Measurements from ENCODE around the gene BIRC7.

Gene BIRC7

DNA sequence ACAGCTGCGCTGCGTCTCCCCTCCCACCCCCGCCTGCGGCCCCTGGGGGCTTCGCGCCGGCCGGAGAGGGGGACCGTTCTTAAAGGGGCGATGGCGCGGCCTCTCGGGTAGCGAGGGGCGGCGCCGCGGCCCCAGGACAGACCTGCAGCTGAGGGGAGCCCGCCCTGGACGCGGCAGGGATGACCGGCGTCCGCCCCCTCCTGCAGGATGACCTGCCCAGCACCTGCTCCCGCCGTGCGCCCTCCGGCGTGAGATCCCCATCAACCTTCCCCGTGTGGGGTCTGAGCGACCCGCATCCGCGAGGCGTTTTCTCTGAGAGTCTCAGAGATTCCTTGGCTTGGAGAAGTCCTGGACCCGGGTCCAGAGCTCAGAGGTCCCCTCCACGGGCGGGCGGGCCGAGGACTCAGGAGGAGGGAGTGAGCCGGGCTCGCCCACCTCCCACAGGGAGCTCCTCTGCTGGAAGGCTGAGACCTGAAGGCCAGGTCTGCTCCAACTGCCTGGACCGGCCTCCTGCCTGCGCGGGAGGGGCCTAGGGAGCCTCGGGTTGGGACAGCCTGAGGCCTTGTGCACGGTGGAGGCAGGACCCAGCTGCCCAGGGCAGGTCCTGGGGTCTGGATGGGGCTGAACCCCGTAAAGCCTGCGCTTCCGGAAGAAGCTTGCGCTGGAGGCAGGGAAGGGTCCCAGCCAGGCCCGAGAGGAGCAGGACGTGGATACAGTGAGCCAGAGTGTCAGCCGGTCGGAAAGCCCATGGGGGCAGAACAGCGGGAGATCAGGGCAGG is 19.1 kb downstream of the BIRC7 start:
- peak overlapping the region; percentile 43 for H3K4me3 ChIP-seq (ENCODE audit: insufficient read depth, low read depth, low read length)
- no peak overlapping the region for H3K27ac ChIP-seq (ENCODE audit: insufficient read depth, low read depth, low read length, poor library complexity, severe bottlenecking)
- 5% methylated on average over 56 of the region's 56 CpGs for WGBS, 2 experiments
- peaks cover 18% of the 10 kb centered on the region for H3K4me1 ChIP-seq (ENCODE audit: control insufficient read depth, insufficient read depth, low read length)
- peaks cover 27% of the 10 kb centered on the region for H3K27me3 ChIP-seq (ENCODE audit: control insufficient read depth, insufficient read depth, low read length, poor library complexity, severe bottlenecking)
- H3K9me3 ChIP-seq (ENCODE audit: control insufficient read depth, low read length): no peaks in the 10 kb centered on the region
- H3K36me3 ChIP-seq (ENCODE audit: control insufficient read depth, insufficient read depth, low read length): no peaks in the 10 kb centered on the region

- H3K27me3 ChIP-seq (ENCODE audit: control insufficient read depth, insufficient read depth, low read length, poor library complexity, severe bottlenecking): peaks cover 27% of the 10 kb centered on the region
- H3K27ac ChIP-seq (ENCODE audit: insufficient read depth, low read depth, low read length, poor library complexity, severe bottlenecking): no peak overlapping the region
- no peak overlapping the region for H3K4me3 ChIP-seq (ENCODE audit: insufficient read depth, low read depth, low read length)
- H3K4me1 ChIP-seq (ENCODE audit: control insufficient read depth, insufficient read depth, low read length): peaks cover 25% of the 10 kb centered on the region
- H3K36me3 ChIP-seq (ENCODE audit: control insufficient read depth, insufficient read depth, low read length): no peaks in the 10 kb centered on the region
- H3K9me3 ChIP-seq (ENCODE audit: control insufficient read depth, low read length): no peaks in the 10 kb centered on the region
- WGBS, 2 experiments: 82 to 84% methylated on average over 31 of the region's 31 CpGs
Measured at GRCh38 chr20:63255931-63256704, 20.4 kb downstream of the BIRC7 start.

DNA sequence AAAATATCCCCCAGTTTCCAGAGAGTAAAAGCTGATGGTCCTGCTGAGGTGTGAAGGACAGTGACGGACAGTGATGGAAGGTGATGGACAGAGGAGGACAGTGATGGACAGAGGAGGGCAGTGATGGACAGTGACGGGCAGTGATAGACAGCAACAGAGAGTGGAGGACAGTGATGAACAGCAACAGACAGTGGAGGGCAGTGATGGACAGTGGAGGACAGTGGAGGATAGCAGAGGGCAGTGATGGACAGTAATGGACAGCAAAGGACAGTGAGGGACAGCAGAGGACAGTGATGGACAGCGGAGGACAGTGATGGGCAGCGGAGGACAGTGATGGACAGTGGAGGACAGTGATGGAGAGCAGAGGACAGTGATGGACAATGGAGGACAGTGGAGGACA is 21.2 kb downstream of the BIRC7 start:
- peaks cover 27% of the 10 kb centered on the region for H3K27me3 ChIP-seq (ENCODE audit: control insufficient read depth, insufficient read depth, low read length, poor library complexity, severe bottlenecking)
- no peak overlapping the region for H3K27ac ChIP-seq (ENCODE audit: insufficient read depth, low read depth, low read length, poor library complexity, severe bottlenecking)
- no peaks in the 10 kb centered on the region for H3K36me3 ChIP-seq (ENCODE audit: control insufficient read depth, insufficient read depth, low read length)
- peaks cover 32% of the 10 kb centered on the region for H3K4me1 ChIP-seq (ENCODE audit: control insufficient read depth, insufficient read depth, low read length)
- no peaks in the 10 kb centered on the region for H3K9me3 ChIP-seq (ENCODE audit: control insufficient read depth, low read length)
- H3K4me3 ChIP-seq (ENCODE audit: insufficient read depth, low read depth, low read length): no peak overlapping the region
- WGBS, 2 experiments: 95 to 98% methylated on average over 4 of the region's 4 CpGs

- Histone ChIP-seq H3K27me3 (ENCODE audit: control insufficient read depth, insufficient read depth, low read length, poor library complexity, severe bottlenecking) (peaks cover 26% of the 10 kb centered on the region), H3K36me3 (ENCODE audit: control insufficient read depth, insufficient read depth, low read length) (no peaks in the 10 kb centered on the region), H3K27ac (ENCODE audit: insufficient read depth, low read depth, low read length, poor library complexity, severe bottlenecking) (no peak overlapping the region), H3K9me3 (ENCODE audit: control insufficient read depth, low read length) (no peaks in the 10 kb centered on the region), H3K4me1 (ENCODE audit: control insufficient read depth, insufficient read depth, low read length) (peaks cover 26% of the 10 kb centered on the region), H3K4me3 (ENCODE audit: insufficient read depth, low read depth, low read length) (no peak overlapping the region)
- 95% methylated on average over 13 of the region's 13 CpGs for WGBS, 2 experiments
Measured at GRCh38 chr20:63257629-63258028, 21.9 kb downstream of the BIRC7 start.

DNA sequence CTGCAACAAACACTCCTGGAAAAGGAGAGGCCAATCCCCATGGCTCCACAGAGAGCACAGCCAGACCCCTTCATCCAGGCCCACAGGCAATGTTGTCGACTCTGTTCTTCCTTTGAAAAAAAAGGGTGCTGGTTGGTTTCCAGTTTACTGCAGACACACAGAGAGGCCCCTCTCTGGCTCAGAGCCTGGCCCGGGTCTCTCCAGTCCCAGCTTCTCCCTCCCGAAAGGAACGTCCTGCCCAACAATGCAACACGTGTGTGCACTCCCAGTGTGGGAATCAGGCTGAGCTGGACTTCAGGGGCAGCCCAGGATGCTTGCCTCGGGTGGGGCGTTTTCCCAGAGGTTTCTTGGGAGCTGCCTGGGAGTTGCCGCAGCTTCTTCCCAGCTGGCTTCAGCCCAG is 23.1 kb downstream of the BIRC7 start:
- H3K4me3 ChIP-seq (ENCODE audit: insufficient read depth, low read depth, low read length): no peak overlapping the region
- peaks cover 15% of the 10 kb centered on the region for H3K27me3 ChIP-seq (ENCODE audit: control insufficient read depth, insufficient read depth, low read length, poor library complexity, severe bottlenecking)
- H3K9me3 ChIP-seq (ENCODE audit: control insufficient read depth, low read length): no peaks in the 10 kb centered on the region
- H3K36me3 ChIP-seq (ENCODE audit: control insufficient read depth, insufficient read depth, low read length): no peaks in the 10 kb centered on the region
- H3K4me1 ChIP-seq (ENCODE audit: control insufficient read depth, insufficient read depth, low read length): peaks cover 21% of the 10 kb centered on the region
- no peak overlapping the region for H3K27ac ChIP-seq (ENCODE audit: insufficient read depth, low read depth, low read length, poor library complexity, severe bottlenecking)
- 89 to 90% methylated on average over 8 of the region's 8 CpGs for WGBS, 2 experiments

DNA sequence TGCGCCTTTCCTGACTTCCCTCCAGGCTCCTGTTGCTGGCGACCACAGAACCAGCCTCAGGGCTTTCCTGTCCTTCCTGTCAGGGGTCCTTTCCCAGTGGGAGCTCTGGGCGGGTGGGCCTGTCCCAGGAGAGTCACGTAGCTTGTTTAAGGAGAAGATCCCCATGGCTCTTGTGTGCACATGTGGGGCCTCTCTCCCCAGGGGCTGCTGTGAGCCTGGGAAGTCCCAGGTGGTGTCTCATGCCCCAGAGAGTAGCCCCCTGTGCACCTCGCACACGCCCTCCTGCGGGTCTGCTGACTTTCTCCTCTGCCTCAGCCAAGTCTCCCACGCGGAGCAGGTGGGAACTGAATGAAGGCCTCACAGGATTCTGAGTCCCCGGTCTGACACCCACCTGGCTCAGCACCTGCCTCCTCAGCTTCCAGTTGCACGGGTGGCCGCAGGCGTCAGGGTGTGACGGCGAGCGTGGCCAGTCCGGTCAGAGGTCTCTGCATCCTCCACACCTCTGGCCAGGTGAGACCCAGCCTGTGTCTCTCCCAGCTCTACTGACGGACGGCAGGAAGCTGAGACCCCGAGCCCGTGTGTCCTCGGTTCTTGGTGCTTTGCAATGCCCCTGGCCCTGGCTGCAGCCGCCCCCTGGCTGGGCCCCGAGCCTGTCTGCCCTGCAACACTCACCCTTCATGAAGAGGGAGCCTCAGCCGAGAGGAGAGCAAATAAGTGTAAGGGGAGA is 24.2 kb downstream of the BIRC7 start:
- H3K9me3 ChIP-seq (ENCODE audit: control insufficient read depth, low read length): no peaks in the 10 kb centered on the region
- H3K4me1 ChIP-seq (ENCODE audit: control insufficient read depth, insufficient read depth, low read length): peaks cover 19% of the 10 kb centered on the region
- H3K27me3 ChIP-seq (ENCODE audit: control insufficient read depth, insufficient read depth, low read length, poor library complexity, severe bottlenecking): peaks cover 5% of the 10 kb centered on the region
- no peaks in the 10 kb centered on the region for H3K36me3 ChIP-seq (ENCODE audit: control insufficient read depth, insufficient read depth, low read length)
- 93% methylated on average over 25 of the region's 25 CpGs for WGBS, 2 experiments
- no peak overlapping the region for H3K4me3 ChIP-seq (ENCODE audit: insufficient read depth, low read depth, low read length)
- H3K27ac ChIP-seq (ENCODE audit: insufficient read depth, low read depth, low read length, poor library complexity, severe bottlenecking): no peak overlapping the region

GRCh38 chr20:63260521-63260920 is 24.8 kb downstream of the BIRC7 start:
- Histone ChIP-seq H3K4me1 (ENCODE audit: control insufficient read depth, insufficient read depth, low read length) (peaks cover 17% of the 10 kb centered on the region), H3K9me3 (ENCODE audit: control insufficient read depth, low read length) (no peaks in the 10 kb centered on the region), H3K27ac (ENCODE audit: insufficient read depth, low read depth, low read length, poor library complexity, severe bottlenecking) (no peak overlapping the region), H3K36me3 (ENCODE audit: control insufficient read depth, insufficient read depth, low read length) (no peaks in the 10 kb centered on the region), H3K4me3 (ENCODE audit: insufficient read depth, low read depth, low read length) (no peak overlapping the region), H3K27me3 (ENCODE audit: control insufficient read depth, insufficient read depth, low read length, poor library complexity, severe bottlenecking) (no peaks in the 10 kb centered on the region)
- 89 to 92% methylated on average over 15 of the region's 15 CpGs for WGBS, 2 experiments

GRCh38 chr20:63261060-63261794 is 25.5 kb downstream of the BIRC7 start:
- Histone ChIP-seq H3K27me3 (ENCODE audit: control insufficient read depth, insufficient read depth, low read length, poor library complexity, severe bottlenecking) (no peaks in the 10 kb centered on the region), H3K4me3 (ENCODE audit: insufficient read depth, low read depth, low read length) (no peak overlapping the region)
- WGBS, 2 experiments: 49 to 54% methylated on average over 25 of the region's 25 CpGs

DNA sequence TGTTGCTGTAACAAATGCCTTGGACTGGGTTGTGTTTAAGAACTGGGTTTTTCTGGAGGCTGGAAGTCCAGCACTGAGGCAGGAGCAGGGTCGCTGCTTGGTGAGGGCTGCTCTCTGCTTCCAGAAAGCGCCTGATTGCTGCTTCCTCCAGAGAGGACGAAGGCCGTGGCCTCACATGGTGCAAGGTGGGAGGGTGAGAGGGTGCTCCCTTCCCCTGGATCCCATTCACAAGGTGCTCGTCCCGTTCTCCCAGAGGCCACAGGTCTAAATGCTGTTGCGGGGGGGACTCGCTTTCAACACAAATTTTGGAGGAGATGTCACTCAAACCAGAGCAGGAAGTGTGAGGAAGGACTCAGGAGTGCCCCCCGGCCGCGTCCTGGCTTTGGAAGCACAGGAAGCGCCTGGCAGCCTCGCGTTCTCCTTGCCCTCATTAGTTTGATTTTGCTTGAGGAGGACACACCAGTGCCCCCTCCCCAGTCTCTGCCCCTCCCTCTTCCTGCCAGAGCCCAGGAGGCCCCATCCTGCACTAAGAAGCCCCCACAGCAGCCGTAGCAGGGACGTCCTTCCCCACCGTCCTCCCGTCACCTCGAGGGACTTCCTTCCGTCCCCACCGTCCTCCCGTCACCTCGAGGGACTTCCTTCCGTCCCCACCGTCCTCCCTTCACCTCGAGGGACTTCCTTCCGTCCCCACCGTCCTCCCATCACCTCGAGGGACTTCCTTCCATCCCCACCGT is 26.3 kb downstream of the BIRC7 start:
- H3K9me3 ChIP-seq (ENCODE audit: control insufficient read depth, low read length): no peaks in the 10 kb centered on the region
- H3K27me3 ChIP-seq (ENCODE audit: control insufficient read depth, insufficient read depth, low read length, poor library complexity, severe bottlenecking): no peaks in the 10 kb centered on the region
- 83 to 85% methylated on average over 30 of the region's 30 CpGs for WGBS, 2 experiments
- no peak overlapping the region for H3K4me3 ChIP-seq (ENCODE audit: insufficient read depth, low read depth, low read length)
- no peaks in the 10 kb centered on the region for H3K36me3 ChIP-seq (ENCODE audit: control insufficient read depth, insufficient read depth, low read length)
- no peak overlapping the region for H3K27ac ChIP-seq (ENCODE audit: insufficient read depth, low read depth, low read length, poor library complexity, severe bottlenecking)
- peaks cover 17% of the 10 kb centered on the region for H3K4me1 ChIP-seq (ENCODE audit: control insufficient read depth, insufficient read depth, low read length)

More at GRCh38 chr20:63261060-63261794, 25.5 kb downstream of the BIRC7 start:
- Histone ChIP-seq H3K9me3 (ENCODE audit: control insufficient read depth, low read length) (no peaks in the 10 kb centered on the region), H3K27ac (ENCODE audit: insufficient read depth, low read depth, low read length, poor library complexity, severe bottlenecking) (no peak overlapping the region), H3K4me1 (ENCODE audit: control insufficient read depth, insufficient read depth, low read length) (peaks cover 17% of the 10 kb centered on the region), H3K36me3 (ENCODE audit: control insufficient read depth, insufficient read depth, low read length) (no peaks in the 10 kb centered on the region)

Data from ectodermal cell (in vitro differentiated cells).